Tongue (tissue), 2 donors: ENCODE data around the gene LRP4. TPM values are rescaled to one million over a fixed set of nuclear protein-coding genes. Genes with fewer than 3 reads are reported as not detected.
"Not testable (repeated sequence)": the region's sequence is repeated elsewhere in the genome, so short reads cannot be mapped to it uniquely, and the experiment has no call there.

ENCODE experiments used
- DNase-seq: peaks from one replicate; pipeline ENCODE4 v3.0.0-alpha.2; 2015
- total RNA-seq: library from RNA; depleted of rRNA; stranded (reverse); fragments of >200 nt; gene quantifications from one replicate; pipeline ENCODE4 v1.2.3, GENCODE V29; 2014

The LRP4 gene
- 57.2 TPM for total RNA-seq

GRCh38 chr11:46918083-46918787, at the start of gene LRP4:
Gene LRP4, minus strand, starts transcription at chr11:46918550. Its CDS starts 171 bp downstream, at chr11:46918379.
- peak; percentile 79 for DNase-seq

GRCh38 chr11:46967962-46968361, 49.6 kb upstream of the LRP4 start:
- DNase-seq = no peak

- no peak for DNase-seq
Observed at GRCh38 chr11:46966773-46967172, 48.4 kb upstream of the LRP4 start.

GRCh38 chr11:46963844-46964243, 45.5 kb upstream of the LRP4 start:
- DNase-seq = no peak

GRCh38 chr11:46961886-46962285, 43.5 kb upstream of the LRP4 start:
- DNase-seq = not testable (repeated sequence)

GRCh38 chr11:46961041-46961440, 42.7 kb upstream of the LRP4 start:
- no peak for DNase-seq

- DNase-seq = no peak
Observed at GRCh38 chr11:46958777-46959176, 40.4 kb upstream of the LRP4 start.

GRCh38 chr11:46953093-46953492, 34.7 kb upstream of the LRP4 start:
- no peak for DNase-seq

GRCh38 chr11:46952553-46952952, 34.2 kb upstream of the LRP4 start:
- no peak for DNase-seq

- no peak for DNase-seq
Observed at GRCh38 chr11:46951864-46952263, 33.5 kb upstream of the LRP4 start.

- no peak for DNase-seq
Observed at GRCh38 chr11:46949297-46949696, 30.9 kb upstream of the LRP4 start.

GRCh38 chr11:46948378-46949131, 30.2 kb upstream of the LRP4 start:
- peak; percentile 25 for DNase-seq

GRCh38 chr11:46947399-46948077, 29.2 kb upstream of the LRP4 start:
- DNase-seq = peak; percentile 5

- peak; percentile 20 for DNase-seq
Observed at GRCh38 chr11:46944356-46945075, 26.2 kb upstream of the LRP4 start.

GRCh38 chr11:46942172-46942571, 23.8 kb upstream of the LRP4 start:
- DNase-seq = no peak

GRCh38 chr11:46936138-46937110, 18.1 kb upstream of the LRP4 start, which contains the start of gene CSTPP1:
Gene CSTPP1, plus strand, starts transcription at chr11:46936761. Its CDS starts 45 bp downstream, at chr11:46936806.
- peak; percentile 97 for DNase-seq

GRCh38 chr11:46930089-46930488, 11.7 kb upstream of the LRP4 start:
- no peak for DNase-seq

GRCh38 chr11:46928701-46929100, 10.4 kb upstream of the LRP4 start:
- not testable (repeated sequence) for DNase-seq

GRCh38 chr11:46927928-46928327, 9.6 kb upstream of the LRP4 start:
- not testable (repeated sequence) for DNase-seq

- DNase-seq = peak; percentile 29
Observed at GRCh38 chr11:46920755-46921154, 2.4 kb upstream of the LRP4 start.
